Motor neuron (in vitro differentiated cells): ENCODE results near the gene GRM7. TPM values are rescaled to one million over a fixed set of nuclear protein-coding genes. Genes with fewer than 3 reads are reported as not detected.
"Not testable (repeated sequence)": the region's sequence is repeated elsewhere in the genome, so short reads cannot be mapped to it uniquely, and the experiment has no call there.

Experiments
- ATAC-seq, 8 experiments: fragments of 200-7000 bp; cut with Tn5 transposase; replicated peaks in 6 of 8; 2 replicates each; pipeline ENCODE4 v1.8.0; 2021; ENCODE audit warnings: mild to moderate bottlenecking in 8 of 8, moderate library complexity in 8 of 8
- H3K27ac ChIP-seq, 2 donors: fragments of 250-450 bp; sonication (Bioruptor Pico); 2 replicates each; pipeline ENCODE4 v1.9.0; 2021; ENCODE audit warnings: antibody characterized with exemption in 2 of 2, mild to moderate bottlenecking in 2 of 2, moderate library complexity in 1 of 2
- H3K4me1 ChIP-seq, 2 donors: fragments of 250-450 bp; sonication (Bioruptor Pico); replicated peaks in 1 of 2; 2 replicates each; pipeline ENCODE4 v1.6.1; 2021; ENCODE audit warnings: antibody characterized with exemption in 2 of 2, mild to moderate bottlenecking in 2 of 2, moderate library complexity in 1 of 2
- H3K4me3 ChIP-seq, 5 donors: fragments of 250-450 bp; sonication (Bioruptor Pico); 2 replicates each; pipeline ENCODE4 v1.9.0; 2021; ENCODE audit warnings: antibody characterized with exemption in 5 of 5, mild to moderate bottlenecking in 5 of 5, moderate library complexity in 4 of 5
- WGBS, 10 experiments: fragments of 450-650 bp; shearing (Covaris generic); methylation state at CpG; one replicate each; pipeline ENCODE4 v1.0.0; 2022; 5-methylcytosine and 5-hydroxymethylcytosine counted together
- in situ Hi-C, 9 experiments: fragments of 400-800 bp; cut with MboI; loops; one replicate each; pipeline ENCODE4 v1.15.0; 2021; ENCODE audit warnings: low sequenced_read_pairs in 9 of 9, low pct_unique_long_range_greater_than_20kb in 2 of 9; ENCODE audit not compliant: unreplicated experiment in 9 of 9
- total RNA-seq, 8 experiments: library from RNA; unstranded; fragments of 300-600 nt; gene quantifications; 2 replicates each; pipeline versions ENCODE4 v1.2.3 to v1.2.4, GENCODE V29; 2022

The GRM7 gene
- total RNA-seq, 8 experiments from 2014 or later = 0.14 to 5.0 (median 2.9) TPM; not detected in 1

GRCh38 chr3:6912240-6912639, 51.3 kb downstream of the GRM7 start:
- H3K27ac ChIP-seq = no peak overlapping the region
- ATAC-seq = no peak
- in situ Hi-C loops = no loop called here
- 8 to 100% (median 59%) methylated on average over 1 to 3 of the region's 3 CpGs for whole genome bisulfite sequencing, 10 experiments
- no peaks in the 10 kb centered on the region for H3K4me1 ChIP-seq
- H3K4me3 ChIP-seq = no peak overlapping the region

DNA sequence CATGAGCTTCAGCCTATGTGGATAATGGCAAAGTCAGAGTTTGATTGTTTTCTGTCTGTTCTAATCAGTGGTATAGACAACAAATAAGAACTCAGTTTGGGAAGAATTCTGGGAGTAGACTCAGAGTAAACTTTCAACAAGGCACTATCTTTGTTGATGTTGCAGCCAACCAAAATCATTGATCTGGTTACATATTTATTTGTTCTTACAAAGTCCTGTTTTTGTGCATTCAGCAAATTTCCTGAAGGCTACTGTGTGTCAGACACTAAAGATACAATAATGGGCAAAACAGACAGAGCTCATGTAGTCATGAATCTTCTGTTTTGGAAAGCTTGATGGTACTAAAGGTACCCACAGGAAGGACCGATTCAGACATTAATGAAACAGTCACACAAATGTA, 55.0 kb downstream of the GRM7 start:
- 0 to 100% (median 69%) methylated on average over 1 of the region's 1 CpG; no CpG with 5 or more reads in 2 of the 10 experiments for WGBS, 10 experiments

GRCh38 chr3:6921066-6921465, 60.2 kb downstream of the GRM7 start:
- in situ Hi-C loops = no loop called here
- Histone ChIP-seq H3K4me3 (no peak overlapping the region), H3K4me1 (no peaks in the 10 kb centered on the region), H3K27ac (no peak overlapping the region)
- no peak for ATAC-seq
- 18 to 99% (median 83%) methylated on average over 1 to 8 of the region's 8 CpGs; no CpG with 5 or more reads in 2 of the 10 experiments for WGBS, 10 experiments

More for the DNA sequence above, 55.0 kb downstream of the GRM7 start:
- Histone ChIP-seq H3K27ac (no peak overlapping the region), H3K4me3 (no peak overlapping the region), H3K4me1 (no peaks in the 10 kb centered on the region)
- in situ Hi-C loops = no loop called here
- ATAC-seq = no peak

GRCh38 chr3:6921876-6922275, 61.0 kb downstream of the GRM7 start:
- H3K27ac ChIP-seq = no peak overlapping the region
- H3K4me3 ChIP-seq = no peak overlapping the region
- WGBS, 10 experiments = 17 to 100% (median 47%) methylated on average over 1 to 8 of the region's 8 CpGs
- no peaks in the 10 kb centered on the region for H3K4me1 ChIP-seq
- in situ Hi-C loops = no loop called here
- peak in 1 of 8 experiments; percentile 43 for ATAC-seq

DNA sequence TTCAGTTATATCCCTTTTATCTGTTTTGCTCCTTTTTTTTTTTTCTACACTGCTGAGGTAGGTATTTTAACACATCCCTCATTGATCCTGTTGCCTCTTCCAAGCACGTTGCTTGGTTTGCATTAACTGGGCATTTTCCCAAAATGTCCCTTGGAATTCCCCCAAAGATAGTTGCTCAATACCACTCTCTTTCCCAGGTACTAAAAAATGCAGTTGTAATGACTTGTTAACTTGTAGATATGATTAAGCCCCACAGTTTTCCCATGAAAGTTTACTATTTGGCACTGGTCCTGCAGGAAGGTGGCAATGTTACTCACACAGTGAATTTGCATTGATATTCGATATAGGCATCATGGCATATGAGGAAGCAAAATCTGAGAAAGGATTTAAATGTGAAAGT, 67.1 kb downstream of the GRM7 start:
- no peak overlapping the region for H3K4me3 ChIP-seq
- H3K27ac ChIP-seq = no peak overlapping the region
- no peaks in the 10 kb centered on the region for H3K4me1 ChIP-seq
- 0 to 93% (median 20%) methylated on average over 1 to 2 of the region's 2 CpGs; no CpG with 5 or more reads in 1 of the 10 experiments for WGBS, 10 experiments
- in situ Hi-C loops = no loop called here
- no peak for ATAC-seq

- no peak for ATAC-seq
Measured at GRCh38 chr3:6929918-6930317, 69.0 kb downstream of the GRM7 start.

DNA sequence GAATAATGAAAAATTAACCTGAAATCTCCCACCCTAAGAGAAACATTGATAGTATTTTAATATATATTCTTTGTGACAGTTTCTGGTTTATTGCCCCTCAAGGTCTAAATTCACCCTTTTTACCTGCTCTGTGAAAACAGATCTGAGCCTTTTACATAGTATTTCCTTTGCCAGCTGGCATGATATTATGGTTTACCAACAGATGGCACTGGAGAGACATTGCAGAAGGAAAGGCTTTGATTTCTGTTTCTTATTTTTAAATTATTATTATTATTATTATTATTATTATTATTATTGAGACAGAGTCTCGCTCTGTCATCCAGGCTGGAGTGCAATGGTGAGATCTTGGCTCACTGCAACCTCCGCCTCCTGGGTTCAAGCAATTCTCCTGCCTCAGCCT, 74.5 kb downstream of the GRM7 start:
- in situ Hi-C loops, ATAC-seq: not testable (repeated sequence)
- 0 to 100% (median 63%) methylated on average over 1 to 2 of the region's 2 CpGs; no CpG with 5 or more reads in 2 of the 10 experiments for WGBS, 10 experiments

More at GRCh38 chr3:6929918-6930317, 69.0 kb downstream of the GRM7 start:
- Histone ChIP-seq H3K27ac (no peak overlapping the region), H3K4me1 (no peaks in the 10 kb centered on the region), H3K4me3 (no peak overlapping the region)
- 20 to 89% (median 56%) methylated on average over 1 to 2 of the region's 2 CpGs; no CpG with 5 or more reads in 1 of the 10 experiments for WGBS, 10 experiments
- in situ Hi-C loops = no loop called here

GRCh38 chr3:6935970-6936369, 75.1 kb downstream of the GRM7 start:
- peak in 1 of 8 experiments; percentile 59 for ATAC-seq
- H3K4me1 ChIP-seq = no peaks in the 10 kb centered on the region
- H3K27ac ChIP-seq = no peak overlapping the region
- H3K4me3 ChIP-seq = no peak overlapping the region
- in situ Hi-C loops = no loop called here
- WGBS, 10 experiments = 0 to 100% (median 79%) methylated on average over 1 of the region's 2 CpGs; no CpG with 5 or more reads in 6 of the 10 experiments

More for the DNA sequence above, 74.5 kb downstream of the GRM7 start:
- H3K4me3 ChIP-seq, H3K27ac ChIP-seq, H3K4me1 ChIP-seq: not testable (repeated sequence)

DNA sequence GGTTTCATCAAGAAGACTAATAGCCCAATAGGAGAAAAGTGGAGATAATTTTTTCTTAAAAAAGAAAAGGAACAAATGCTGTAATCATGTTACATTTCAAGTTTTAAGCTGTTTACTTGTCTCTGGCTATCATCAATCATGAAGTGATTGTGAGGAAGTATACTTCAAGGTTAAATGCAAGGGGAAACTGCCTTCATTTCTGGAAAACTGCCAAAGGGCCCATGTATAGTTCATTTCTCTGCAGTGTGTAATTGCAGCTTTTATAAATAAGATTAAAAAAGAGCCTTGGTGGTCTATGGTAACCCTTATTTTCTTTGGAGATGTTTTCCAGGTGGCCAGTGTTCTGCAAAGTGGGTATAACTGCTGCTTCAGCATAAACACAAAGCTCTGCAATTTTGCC, 101.9 kb downstream of the GRM7 start:
- ATAC-seq = no peak
- no peaks in the 10 kb centered on the region for H3K4me1 ChIP-seq
- in situ Hi-C loops = no loop called here
- H3K27ac ChIP-seq = no peak overlapping the region
- H3K4me3 ChIP-seq = no peak overlapping the region

DNA sequence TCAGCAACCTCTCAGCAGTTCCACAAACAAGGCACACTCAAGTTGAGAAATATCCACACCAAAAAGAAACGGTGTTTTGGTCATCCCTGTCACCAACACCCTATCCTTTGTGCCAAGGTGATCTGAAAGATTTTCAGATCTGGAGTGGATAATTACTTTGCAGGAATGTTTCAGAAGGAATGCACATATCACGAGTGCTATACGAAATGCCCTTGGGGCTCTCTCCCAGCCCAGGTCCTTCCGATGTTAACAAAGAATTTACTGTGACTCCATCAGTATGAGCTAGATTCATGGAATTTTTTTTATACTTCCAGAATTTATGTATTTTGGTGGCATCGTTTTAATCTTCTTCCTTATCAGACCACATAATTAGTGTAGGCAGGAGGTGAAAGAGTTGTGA, 105.0 kb downstream of the GRM7 start:
- no peak for ATAC-seq
- Histone ChIP-seq H3K27ac (no peak overlapping the region), H3K4me1 (no peaks in the 10 kb centered on the region), H3K4me3 (no peak overlapping the region)
- WGBS, 10 experiments = 7 to 97% (median 52%) methylated on average over 1 to 5 of the region's 5 CpGs; no CpG with 5 or more reads in 2 of the 10 experiments
- in situ Hi-C loops = no loop called here

DNA sequence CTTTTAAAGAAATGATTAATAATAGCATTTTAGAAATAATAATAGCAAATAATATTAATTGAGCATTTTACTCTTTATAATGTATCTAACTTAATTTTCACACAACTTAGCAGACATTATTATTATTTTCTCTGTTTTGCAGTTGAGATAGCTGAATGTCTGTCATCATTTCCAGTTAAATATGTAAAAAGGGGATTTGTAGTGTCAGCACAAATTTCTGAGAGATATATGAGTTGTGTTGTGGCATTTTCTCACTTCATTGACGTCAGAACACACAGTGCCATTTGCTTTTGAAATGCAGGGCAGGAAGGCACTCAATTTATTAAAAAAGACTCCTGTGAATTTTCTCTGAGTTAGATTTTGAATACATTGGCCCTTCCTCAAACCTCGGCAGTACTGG, 111.0 kb downstream of the GRM7 start:
- H3K4me3 ChIP-seq = no peak overlapping the region
- no peak for ATAC-seq
- no peak overlapping the region for H3K27ac ChIP-seq
- H3K4me1 ChIP-seq = no peaks in the 10 kb centered on the region
- in situ Hi-C loops = no loop called here
- 7 to 90% (median 48%) methylated on average over 1 to 2 of the region's 2 CpGs for WGBS, 10 experiments

GRCh38 chr3:6985848-6986247, 124.9 kb downstream of the GRM7 start:
- in situ Hi-C loops = no loop called here
- Histone ChIP-seq H3K4me3 (no peak overlapping the region), H3K4me1 (no peaks in the 10 kb centered on the region), H3K27ac (no peak overlapping the region)
- ATAC-seq = no peak
- 3 to 97% (median 41%) methylated on average over 5 to 7 of the region's 7 CpGs; no CpG with 5 or more reads in 1 of the 10 experiments for WGBS, 10 experiments

DNA sequence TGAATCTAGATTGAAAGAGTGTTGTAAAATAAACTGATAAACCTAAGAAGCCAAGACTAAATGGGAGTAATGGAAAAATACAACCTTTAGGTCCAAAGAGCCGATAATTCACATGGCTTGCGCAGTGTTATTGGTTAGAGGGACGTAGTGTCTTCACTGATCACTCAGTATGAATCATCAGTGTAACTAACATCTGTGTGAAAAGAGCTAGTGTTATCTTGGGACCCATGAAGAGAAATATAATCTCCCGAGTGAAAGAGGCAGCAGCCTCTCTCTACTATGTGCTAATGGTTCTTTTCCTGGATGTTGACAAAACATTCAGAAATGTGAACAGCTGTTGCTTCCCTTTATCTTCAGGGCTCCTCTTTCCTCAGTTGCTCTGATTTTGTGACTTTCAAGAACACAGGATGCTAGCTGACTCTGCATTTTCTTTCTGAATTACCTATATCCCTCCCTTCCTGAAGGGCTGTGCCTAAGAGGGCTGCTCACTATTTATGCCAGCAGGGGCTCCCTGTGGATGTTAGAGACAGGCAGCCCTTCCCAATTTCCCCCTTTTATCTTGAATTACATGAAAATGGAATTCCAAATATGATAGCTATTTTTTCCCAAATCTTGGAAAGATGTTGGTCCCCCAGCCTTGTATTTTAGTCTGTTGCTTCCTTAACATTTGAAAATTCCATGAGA, 128.8 kb downstream of the GRM7 start:
- peak in 2 of 8 experiments; percentile 26 to 66 for ATAC-seq
- in situ Hi-C loops = no loop called here
- no peak overlapping the region for H3K27ac ChIP-seq
- peaks cover 3 to 8% of the 10 kb centered on the region in 2 donors for H3K4me1 ChIP-seq
- 0 to 100% (median 69%) methylated on average over 1 to 4 of the region's 4 CpGs for WGBS, 10 experiments
- no peak overlapping the region for H3K4me3 ChIP-seq

DNA sequence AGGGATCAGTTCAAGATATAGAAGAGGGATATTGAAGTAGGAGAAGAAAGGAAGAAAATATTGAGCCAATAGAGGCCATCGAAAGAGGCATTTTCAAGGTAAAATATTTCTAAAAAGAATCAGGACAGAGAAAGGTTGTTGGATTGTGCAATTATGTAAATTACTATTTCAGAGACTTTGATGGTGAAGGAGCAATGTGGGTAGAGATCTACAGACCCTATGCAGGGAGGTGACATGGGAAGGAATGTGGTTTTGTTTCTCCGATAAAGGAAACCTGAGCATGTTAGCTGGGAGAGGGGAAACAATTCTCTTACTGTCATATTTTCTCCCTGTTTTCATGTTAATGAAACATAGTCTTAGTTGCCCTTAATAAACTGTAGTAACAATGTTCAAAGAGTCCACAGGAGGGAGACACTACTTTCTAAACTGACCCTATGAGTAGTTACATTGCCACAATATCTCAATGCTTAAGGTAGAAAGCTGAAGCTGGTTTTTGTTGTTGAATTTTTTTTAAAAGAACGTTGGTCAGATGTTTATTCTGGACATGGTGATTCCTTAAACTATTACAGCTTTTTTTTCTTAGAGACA, 133.3 kb downstream of the GRM7 start:
- ATAC-seq = no peak
- Histone ChIP-seq H3K27ac (no peak overlapping the region), H3K4me1 (peaks cover 3 to 8% of the 10 kb centered on the region in 2 donors), H3K4me3 (no peak overlapping the region)
- 0 to 76% (median 37%) methylated on average over 1 to 3 of the region's 3 CpGs for WGBS, 10 experiments
- in situ Hi-C loops = no loop called here
